Fibroblast of villous mesenchyme (primary cell): Measurements from ENCODE around the gene AFF3. TPM values are rescaled to one million over a fixed set of nuclear protein-coding genes. Genes with fewer than 3 reads are reported as not detected.
"Not testable (repeated sequence)": the region's sequence is repeated elsewhere in the genome, so short reads cannot be mapped to it uniquely, and the experiment has no call there.

Source experiments
- DNase-seq: peaks from one replicate; pipeline ENCODE4 v3.0.0-alpha.2; 2010; ENCODE audit warnings: low read depth
- H3K4me3 ChIP-seq: 2 replicates; pipeline ENCODE4 v1.5.1; 2011; ENCODE audit warnings: low read depth, mild to moderate bottlenecking, low read length
- CTCF ChIP-seq: IDR thresholded peaks from 2 replicates; pipeline ENCODE4 v1.5.1; 2012; ENCODE audit warnings: low read depth, mild to moderate bottlenecking, low read length; ENCODE audit not compliant: insufficient read depth
- total RNA-seq: library from RNA; depleted of rRNA; stranded (reverse); fragments of >200 nt; gene quantifications from 2 replicates; pipeline ENCODE4 v1.2.3, GENCODE V29; 2012

AFF3 gene
- total RNA-seq, 1 donor = 19.4 TPM

GRCh38 chr2:99957332-99958133, 184.9 kb downstream of the AFF3 start:
- no peak for TF ChIP-seq CTCF
- DNase-seq = no peak
- no peak overlapping the region for H3K4me3 ChIP-seq

- DNase-seq = no peak
- no peak for TF ChIP-seq CTCF
- H3K4me3 ChIP-seq = no peak overlapping the region
Observed at GRCh38 chr2:99956232-99957030, 186.0 kb downstream of the AFF3 start.

- DNase-seq = no peak
- no peak for TF ChIP-seq CTCF
- no peak overlapping the region for H3K4me3 ChIP-seq
Observed at GRCh38 chr2:99953750-99954149, 188.6 kb downstream of the AFF3 start.

GRCh38 chr2:99949963-99950362, 192.4 kb downstream of the AFF3 start:
- no peak for TF ChIP-seq CTCF
- DNase-seq = no peak
- no peak overlapping the region for H3K4me3 ChIP-seq

GRCh38 chr2:99949530-99949929, 192.9 kb downstream of the AFF3 start:
- no peak for DNase-seq
- no peak for TF ChIP-seq CTCF
- H3K4me3 ChIP-seq = no peak overlapping the region

- H3K4me3 ChIP-seq = no peak overlapping the region
- no peak for DNase-seq
- no peak for TF ChIP-seq CTCF
Observed at GRCh38 chr2:99948010-99948409, 194.4 kb downstream of the AFF3 start.

GRCh38 chr2:99947366-99947765, 195.0 kb downstream of the AFF3 start:
- DNase-seq, H3K4me3 ChIP-seq: not testable (repeated sequence)
